ENCODE results near the gene ABLIM2.
A peak's percentile ranks its signal among the peaks of the same experiment; 100 is the strongest.
"Not testable (repeated sequence)": the region's sequence is repeated elsewhere in the genome, so short reads cannot be mapped to it uniquely, and the experiment has no call there.

ABLIM2 gene

GRCh38 chr4:7945709-7946380 lies 212.8 kb downstream of the ABLIM2 start:
- H3K4me3 ChIP-seq (ENCODE audit: low read length): no peak overlapping the region
- TF ChIP-seq CTCF (conservative IDR thresholded peaks at IDR 0.05; ENCODE audit: low read length): no peak
- DNase-seq (ENCODE audit: low read depth): peak; percentile 72

GRCh38 chr4:7944599-7945220 lies 213.9 kb downstream of the ABLIM2 start:
- no peak overlapping the region for H3K4me3 ChIP-seq (ENCODE audit: low read length)
- no peak for TF ChIP-seq CTCF (conservative IDR thresholded peaks at IDR 0.05; ENCODE audit: low read length)
- DNase-seq (ENCODE audit: low read depth): peak; percentile 60

- not testable (repeated sequence) for DNase-seq (ENCODE audit: low read depth); H3K4me3 ChIP-seq (ENCODE audit: low read length)
Measured at GRCh38 chr4:7943688-7944087, 214.9 kb downstream of the ABLIM2 start.

GRCh38 chr4:7943211-7943610 lies 215.4 kb downstream of the ABLIM2 start:
- no peak for TF ChIP-seq CTCF (conservative IDR thresholded peaks at IDR 0.05; ENCODE audit: low read length)
- DNase-seq (ENCODE audit: low read depth): no peak
- no peak overlapping the region for H3K4me3 ChIP-seq (ENCODE audit: low read length)

DNA sequence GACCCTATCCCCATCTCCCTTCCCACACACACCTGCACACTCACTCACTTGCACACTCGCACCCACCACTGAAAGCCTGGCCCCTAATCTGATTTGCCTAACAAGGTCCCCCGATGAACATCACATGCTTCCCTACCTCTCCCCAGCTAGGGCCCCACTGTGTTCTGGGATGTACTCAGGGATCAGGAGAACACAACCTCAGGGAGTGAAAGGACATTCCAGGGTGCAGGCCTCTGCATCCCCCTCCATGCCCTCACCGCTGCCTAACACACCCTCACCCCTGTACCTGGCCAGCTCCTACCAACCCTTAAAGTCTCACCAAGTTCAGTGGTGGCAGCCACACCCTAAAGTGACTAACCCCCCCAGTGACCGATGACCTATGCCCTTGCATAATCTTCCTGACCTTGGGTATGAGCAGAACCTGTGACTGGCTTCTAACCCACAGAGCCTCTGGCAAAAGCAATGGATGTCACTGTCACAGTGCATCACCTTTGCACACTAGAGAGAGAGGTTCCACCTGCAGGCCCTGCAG lies 216.6 kb downstream of the ABLIM2 start:
- DNase-seq (ENCODE audit: low read depth): no peak
- no peak for TF ChIP-seq CTCF (conservative IDR thresholded peaks at IDR 0.05; ENCODE audit: low read length)
- no peak overlapping the region for H3K4me3 ChIP-seq (ENCODE audit: low read length)

GRCh38 chr4:7941111-7941964 lies 217.3 kb downstream of the ABLIM2 start:
- TF ChIP-seq CTCF (conservative IDR thresholded peaks at IDR 0.05; ENCODE audit: low read length): no peak
- no peak for DNase-seq (ENCODE audit: low read depth)
- H3K4me3 ChIP-seq (ENCODE audit: low read length): no peak overlapping the region

GRCh38 chr4:7939377-7940108 lies 219.1 kb downstream of the ABLIM2 start, which contains the start of gene AFAP1:
TSS of gene AFAP1 (minus strand) at chr4:7939861. CDS start at chr4:7872078, 67,783 bp downstream.
- peak within 1 kb of the TSS; percentile 85 for H3K4me3 ChIP-seq (ENCODE audit: low read length)
- TF ChIP-seq CTCF (conservative IDR thresholded peaks at IDR 0.05; ENCODE audit: low read length): no peak
- peak; percentile 82 for DNase-seq (ENCODE audit: low read depth)

All from AG10803 (cell line).